CD14-positive monocyte (primary cell): ENCODE results near the gene SHISAL1. TPM values are rescaled to one million over a fixed set of nuclear protein-coding genes. Genes with fewer than 3 reads are reported as not detected.

Experiments
- DNase-seq, 3 donors: peaks; one replicate each; pipeline ENCODE4 v3.0.0-alpha.2; 2011 to 2022
- H2AFZ ChIP-seq: 2 replicates; pipeline ENCODE4 v1.6.0; 2012; ENCODE audit warnings: mild to moderate bottlenecking, low read depth, low read length, inconsistent platforms; ENCODE audit not compliant: insufficient read depth, poor library complexity, severe bottlenecking
- H3K27ac ChIP-seq, 2 donors: 1 replicate in 1 of 2; 2 replicates in 1 of 2; pipeline ENCODE4 v1.5.1; 2012 to 2013; ENCODE audit warnings: low read length in 2 of 2, control low read depth in 1 of 2, inconsistent platforms in 1 of 2, low read depth in 1 of 2, mild to moderate bottlenecking in 1 of 2
- H3K27me3 ChIP-seq, 2 donors: one replicate each; pipeline versions ENCODE4 v1.6.0 to v1.6.1; 2011 to 2013; ENCODE audit warnings: low read length in 2 of 2; ENCODE audit not compliant: control insufficient read depth in 2 of 2, insufficient read depth in 2 of 2
- H3K36me3 ChIP-seq, 2 donors: replicated peaks in 1 of 2; 1 replicate in 1 of 2; 2 replicates in 1 of 2; pipeline versions ENCODE4 v1.5.1 to v1.6.1; 2012 to 2013; ENCODE audit warnings: low read length in 2 of 2, control low read depth in 1 of 2, inconsistent platforms in 1 of 2, mild to moderate bottlenecking in 1 of 2; ENCODE audit not compliant: insufficient read depth in 2 of 2, control insufficient read depth in 1 of 2
- H3K4me1 ChIP-seq, 2 donors: 1 replicate in 1 of 2; 2 replicates in 1 of 2; pipeline versions ENCODE4 v1.5.1 to v1.6.1; 2012 to 2013; ENCODE audit warnings: low read length in 2 of 2, control low read depth in 1 of 2, inconsistent platforms in 1 of 2, mild to moderate bottlenecking in 1 of 2, moderate library complexity in 1 of 2; ENCODE audit not compliant: insufficient read depth in 2 of 2, control insufficient read depth in 1 of 2
- H3K4me2 ChIP-seq: replicated peaks from 2 replicates; pipeline ENCODE3; 2012; ENCODE audit warnings: low read length, moderate library complexity, mild to moderate bottlenecking; ENCODE audit not compliant: poor library complexity, severe bottlenecking; ENCODE audit errors: extremely low read depth
- H3K4me3 ChIP-seq, 3 experiments: fragments of 200-600 bp in 1 of 3; sonication (generic) in 1 of 3; replicated peaks in 1 of 3; 1 replicate in 2 of 3; 2 replicates in 1 of 3; pipeline ENCODE4 v1.5.1; 2011 to 2013; ENCODE audit warnings: low read length in 3 of 3, mild to moderate bottlenecking in 3 of 3, control low read depth in 2 of 3, low read depth in 2 of 3, inconsistent platforms in 1 of 3, moderate library complexity in 1 of 3
- H3K79me2 ChIP-seq: 2 replicates; pipeline ENCODE4 v1.6.0; 2012; ENCODE audit warnings: mild to moderate bottlenecking, control low read depth, inconsistent platforms, low read length, moderate library complexity; ENCODE audit not compliant: insufficient read depth
- H3K9ac ChIP-seq: 2 replicates; pipeline ENCODE4 v1.6.0; 2017; ENCODE audit warnings: low read length, mild to moderate bottlenecking; ENCODE audit not compliant: insufficient read depth, poor library complexity, severe bottlenecking
- H3K9me3 ChIP-seq, 2 donors: replicated peaks in 1 of 2; 1 replicate in 1 of 2; 2 replicates in 1 of 2; pipeline versions ENCODE4 v1.5.1 to v1.6.1; 2012 to 2013; ENCODE audit warnings: low read length in 2 of 2, control low read depth in 1 of 2; ENCODE audit not compliant: control insufficient read depth in 1 of 2, insufficient read depth in 1 of 2
- H4K20me1 ChIP-seq: 2 replicates; pipeline ENCODE4 v1.6.0; 2012; ENCODE audit warnings: mild to moderate bottlenecking, low read length, control low read depth, moderate library complexity; ENCODE audit not compliant: insufficient read depth
- H3K27ac Mint-ChIP-seq, 7 donors: one replicate each; pipeline ENCODE4 v1.8.0; 2020; ENCODE audit warnings: mild to moderate bottlenecking in 7 of 7, mixed read lengths in 7 of 7, moderate library complexity in 6 of 7, inconsistent platforms in 2 of 7
- H3K27me3 Mint-ChIP-seq, 3 donors: one replicate each; pipeline ENCODE4 v1.8.0; 2021 to 2022; ENCODE audit warnings: low read depth in 3 of 3, mild to moderate bottlenecking in 3 of 3, mixed read lengths in 3 of 3, moderate library complexity in 3 of 3, inconsistent platforms in 1 of 3
- H3K36me3 Mint-ChIP-seq, 2 donors: one replicate each; pipeline ENCODE4 v1.8.0; 2020; ENCODE audit warnings: mixed read lengths in 2 of 2, inconsistent platforms in 1 of 2, mild to moderate bottlenecking in 1 of 2
- H3K4me1 Mint-ChIP-seq: one replicate; pipeline ENCODE4 v1.8.0; 2020; ENCODE audit warnings: mild to moderate bottlenecking, mixed read lengths
- H3K4me3 Mint-ChIP-seq, 2 donors: one replicate each; pipeline ENCODE4 v1.8.0; 2020; ENCODE audit warnings: mild to moderate bottlenecking in 2 of 2, mixed read lengths in 2 of 2, moderate library complexity in 1 of 2
- H3K9me3 Mint-ChIP-seq, 7 donors: one replicate each; pipeline ENCODE4 v1.8.0; 2020 to 2022; ENCODE audit warnings: mixed read lengths in 7 of 7, mild to moderate bottlenecking in 6 of 7, moderate library complexity in 6 of 7, inconsistent platforms in 2 of 7
- CTCF ChIP-seq: fragments of 200-600 bp; IDR thresholded peaks from one replicate; pipeline ENCODE4 v1.8.0; 2022; ENCODE audit warnings: antibody characterized with exemption, mild to moderate bottlenecking
- WGBS: methylation state at CpG from one replicate; pipeline ENCODE4 v1.1.5; 2013; ENCODE audit warnings: missing lambda C conversion rate; ENCODE audit not compliant: insufficient coverage; 5-methylcytosine and 5-hydroxymethylcytosine counted together
- intact Hi-C, 2 donors: fragments of 100-400 bp; cut with micrococcal nuclease; formaldehyde crosslinking; loops; one replicate each; pipeline versions ENCODE4 v1.15.0 to v1.15.1; 2023
- polyA plus RNA-seq, 3 donors: library from polyadenylated mRNA; depleted of rRNA in 1 of 3; unstranded in 2 of 3; stranded (reverse) in 1 of 3; fragments of 300-500 nt in 2 of 3; fragments of >200 nt in 1 of 3; fragmentation: Illumina TruSeq in 2 of 3; gene quantifications; 1 replicate in 2 of 3; 2 replicates in 1 of 3; pipeline ENCODE4 v1.2.3, GENCODE V29; 2012 to 2021

SHISAL1 gene
- polyA plus RNA-seq, 3 donors = not detected

DNA sequence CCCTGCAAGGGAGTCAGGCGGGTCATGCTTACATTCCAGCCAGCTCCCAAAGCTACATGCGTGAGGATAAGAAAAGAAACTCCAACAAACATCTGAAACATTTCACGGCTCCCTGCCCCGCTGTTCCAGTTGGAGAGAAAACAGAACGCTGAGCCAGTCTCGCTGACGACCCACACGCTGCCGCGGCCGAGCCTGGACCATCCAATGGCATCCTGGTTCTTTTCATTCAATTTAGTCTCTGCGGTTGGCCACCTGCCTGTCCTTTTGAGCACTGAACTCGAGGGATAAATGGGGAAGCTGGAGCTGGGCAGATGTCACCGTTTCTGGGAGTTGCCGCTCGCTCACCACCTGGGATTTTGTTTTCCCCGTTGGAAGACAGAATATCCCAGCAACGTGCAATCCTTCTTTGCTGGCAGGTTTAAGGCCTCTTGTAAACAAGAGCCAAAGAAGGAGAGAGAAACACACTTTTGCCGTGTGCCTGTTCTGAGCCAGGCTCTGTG, 45.3 kb upstream of the SHISAL1 start:
- Mint-ChIP-seq H3K9me3 (no peaks in the 10 kb centered on the region), H3K27ac (no peak overlapping the region), H3K4me1 (no peaks in the 10 kb centered on the region), H3K4me3 (no peak overlapping the region), H3K36me3 (no peaks in the 10 kb centered on the region), H3K27me3 (peaks cover 12 to 20% (median 13%) of the 10 kb centered on the region in 3 donors)
- Histone ChIP-seq H3K79me2 (no peaks in the 10 kb centered on the region), H3K27ac (no peak overlapping the region), H4K20me1 (no peaks in the 10 kb centered on the region), H3K9ac (no peak overlapping the region), H3K4me2 (no peak overlapping the region), H3K27me3 (no peaks in the 10 kb centered on the region), H3K4me3 (no peak overlapping the region), H3K9me3 (no peaks in the 10 kb centered on the region), H2AFZ (no peak overlapping the region), H3K4me1 (no peaks in the 10 kb centered on the region), H3K36me3 (no peaks in the 10 kb centered on the region)
- intact Hi-C loops = no loop called here
- no peak for TF ChIP-seq CTCF
- 70% methylated on average over 17 of the region's 19 CpGs for WGBS
- no peak for DNase-seq

DNA sequence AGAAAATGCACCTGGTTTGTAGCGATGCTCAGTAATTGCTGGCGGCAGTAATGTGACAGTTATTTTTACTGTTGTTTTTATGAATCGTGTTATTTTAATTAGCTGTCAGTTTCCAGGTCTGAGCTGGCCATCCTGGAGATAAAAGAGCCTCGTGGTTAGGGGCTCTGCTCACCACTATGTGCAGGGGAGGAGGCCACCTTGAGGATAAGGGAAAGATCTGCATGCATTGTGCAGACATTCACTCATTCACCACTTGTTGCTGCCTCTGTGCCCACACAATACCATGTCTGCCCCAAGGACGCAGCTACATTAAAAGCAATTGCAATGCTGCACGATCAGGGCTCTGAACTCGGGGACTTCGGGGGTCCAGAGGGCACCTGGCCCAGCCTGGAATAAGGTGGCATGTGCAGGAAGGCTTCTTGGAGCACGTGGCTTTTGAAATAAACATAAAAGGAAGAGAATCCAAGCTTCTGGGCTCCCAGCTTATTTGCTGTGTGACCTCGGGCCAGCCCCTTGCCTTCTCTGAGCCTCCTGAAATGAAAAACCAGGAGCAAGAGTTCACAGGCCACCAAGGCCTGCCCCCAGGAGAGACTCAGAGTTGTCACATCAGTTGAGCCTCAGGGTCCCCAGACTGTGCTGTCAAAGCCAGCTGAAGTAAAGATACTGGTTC, 44.7 kb upstream of the SHISAL1 start:
- Mint-ChIP-seq H3K9me3 (no peaks in the 10 kb centered on the region), H3K36me3 (no peaks in the 10 kb centered on the region), H3K4me3 (no peak overlapping the region), H3K4me1 (no peaks in the 10 kb centered on the region), H3K27me3 (peaks cover 16 to 21% (median 18%) of the 10 kb centered on the region in 3 donors), H3K27ac (peak overlapping the region in 1 of 7 donors; percentile 16)
- Histone ChIP-seq H3K27ac (no peak overlapping the region), H3K9ac (no peak overlapping the region), H4K20me1 (no peaks in the 10 kb centered on the region), H3K79me2 (no peaks in the 10 kb centered on the region), H3K36me3 (no peaks in the 10 kb centered on the region), H3K4me3 (no peak overlapping the region), H3K27me3 (no peaks in the 10 kb centered on the region), H3K4me2 (no peak overlapping the region), H3K9me3 (no peaks in the 10 kb centered on the region), H2AFZ (no peak overlapping the region), H3K4me1 (no peaks in the 10 kb centered on the region)
- TF ChIP-seq CTCF = no peak
- 81% methylated on average over 3 of the region's 10 CpGs for WGBS
- intact Hi-C loops = no loop called here
- no peak for DNase-seq
